Stimulated activated memory B cell treated with anti-CD40 and anti-IgM and Interleukin-4, amounts not matched to agents 10 μg/mL and 1 μg/mL and 100 μg/mL, for 72 hours (primary cell): ENCODE results near the gene TMEM37.

Source experiments
- ATAC-seq: fragments of 150-1000 bp; cut with Tn5 transposase; 2 replicates; pipeline ENCODE4 v1.10.0; 2021
- H3K27ac Mint-ChIP-seq: one replicate; pipeline ENCODE4 v1.8.0; 2022; ENCODE audit warnings: mild to moderate bottlenecking, mixed read lengths
- H3K27me3 Mint-ChIP-seq: one replicate; pipeline ENCODE4 v1.8.0; 2022; ENCODE audit warnings: mixed read lengths
- H3K36me3 Mint-ChIP-seq: one replicate; pipeline ENCODE4 v1.8.0; 2022; ENCODE audit warnings: mixed read lengths
- H3K4me1 Mint-ChIP-seq: one replicate; pipeline ENCODE4 v1.8.0; 2022; ENCODE audit warnings: mixed read lengths
- H3K4me3 Mint-ChIP-seq: one replicate; pipeline ENCODE4 v1.8.0; 2022; ENCODE audit warnings: mild to moderate bottlenecking, moderate library complexity, mixed read lengths
- H3K9me3 Mint-ChIP-seq: one replicate; pipeline ENCODE4 v1.8.0; 2022; ENCODE audit warnings: mixed read lengths

Gene TMEM37

GRCh38 chr2:119474371-119475224, 42.9 kb downstream of the TMEM37 start:
- Mint-ChIP-seq H3K4me3 (no peak overlapping the region), H3K9me3 (no peaks in the 10 kb centered on the region), H3K36me3 (no peaks in the 10 kb centered on the region), H3K27me3 (peaks cover 18% of the 10 kb centered on the region), H3K4me1 (peaks cover 6% of the 10 kb centered on the region), H3K27ac (no peak overlapping the region)
- no peak for ATAC-seq

DNA sequence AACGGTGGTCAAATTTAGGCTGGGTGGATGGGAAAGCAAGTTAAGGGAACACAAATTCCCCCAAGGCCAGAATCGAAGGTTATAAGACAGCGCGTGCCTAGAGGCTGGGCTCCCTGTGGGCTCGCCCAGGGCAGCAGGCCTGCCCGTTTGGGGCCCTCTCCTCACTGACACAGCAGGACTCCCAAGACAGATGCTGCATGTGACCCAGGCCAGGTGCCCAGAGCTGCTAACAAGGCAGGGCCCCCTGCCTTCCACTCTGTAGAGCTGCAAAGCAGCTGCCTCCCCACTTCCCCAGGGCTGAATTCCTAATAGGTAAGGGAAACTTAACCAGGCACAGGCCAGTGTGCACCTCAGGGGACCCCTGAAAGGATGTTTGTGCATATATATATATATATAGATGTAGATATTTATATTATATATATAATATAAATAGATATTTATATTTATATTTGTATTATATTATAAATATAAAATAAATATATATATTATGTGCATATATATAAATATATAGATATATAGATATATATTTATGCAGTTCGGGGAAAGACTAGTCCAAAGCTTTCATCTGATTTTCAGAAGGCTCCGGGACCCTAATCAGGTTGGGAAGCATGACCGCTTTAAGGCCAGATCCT, 43.7 kb downstream of the TMEM37 start:
- ATAC-seq = no peak
- Mint-ChIP-seq H3K27me3 (peaks cover 18% of the 10 kb centered on the region), H3K9me3 (no peaks in the 10 kb centered on the region), H3K4me1 (peaks cover 6% of the 10 kb centered on the region), H3K36me3 (no peaks in the 10 kb centered on the region), H3K27ac (no peak overlapping the region), H3K4me3 (no peak overlapping the region)

DNA sequence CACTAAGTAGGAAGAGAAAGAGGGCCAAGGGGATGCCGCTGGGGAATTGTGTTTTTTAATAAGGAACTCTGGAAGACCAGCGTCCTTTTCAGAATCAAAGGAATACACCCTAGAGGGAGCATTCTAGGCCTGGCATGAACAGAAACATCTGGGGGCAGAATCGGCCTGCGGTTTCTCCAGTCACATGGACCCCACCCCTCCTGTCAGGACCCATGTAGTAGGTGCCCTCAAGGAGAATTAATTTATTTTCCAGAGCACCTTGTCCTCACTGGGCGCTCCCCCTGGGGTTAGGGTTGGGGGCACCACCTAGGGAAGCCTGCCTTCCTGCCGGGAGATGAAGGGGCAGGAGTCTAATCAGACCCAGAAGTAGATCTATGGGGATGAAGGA, 44.2 kb downstream of the TMEM37 start:
- Mint-ChIP-seq H3K36me3 (no peaks in the 10 kb centered on the region), H3K27ac (no peak overlapping the region), H3K4me3 (no peak overlapping the region), H3K9me3 (no peaks in the 10 kb centered on the region), H3K4me1 (peaks cover 6% of the 10 kb centered on the region), H3K27me3 (peaks cover 18% of the 10 kb centered on the region)
- ATAC-seq = no peak

DNA sequence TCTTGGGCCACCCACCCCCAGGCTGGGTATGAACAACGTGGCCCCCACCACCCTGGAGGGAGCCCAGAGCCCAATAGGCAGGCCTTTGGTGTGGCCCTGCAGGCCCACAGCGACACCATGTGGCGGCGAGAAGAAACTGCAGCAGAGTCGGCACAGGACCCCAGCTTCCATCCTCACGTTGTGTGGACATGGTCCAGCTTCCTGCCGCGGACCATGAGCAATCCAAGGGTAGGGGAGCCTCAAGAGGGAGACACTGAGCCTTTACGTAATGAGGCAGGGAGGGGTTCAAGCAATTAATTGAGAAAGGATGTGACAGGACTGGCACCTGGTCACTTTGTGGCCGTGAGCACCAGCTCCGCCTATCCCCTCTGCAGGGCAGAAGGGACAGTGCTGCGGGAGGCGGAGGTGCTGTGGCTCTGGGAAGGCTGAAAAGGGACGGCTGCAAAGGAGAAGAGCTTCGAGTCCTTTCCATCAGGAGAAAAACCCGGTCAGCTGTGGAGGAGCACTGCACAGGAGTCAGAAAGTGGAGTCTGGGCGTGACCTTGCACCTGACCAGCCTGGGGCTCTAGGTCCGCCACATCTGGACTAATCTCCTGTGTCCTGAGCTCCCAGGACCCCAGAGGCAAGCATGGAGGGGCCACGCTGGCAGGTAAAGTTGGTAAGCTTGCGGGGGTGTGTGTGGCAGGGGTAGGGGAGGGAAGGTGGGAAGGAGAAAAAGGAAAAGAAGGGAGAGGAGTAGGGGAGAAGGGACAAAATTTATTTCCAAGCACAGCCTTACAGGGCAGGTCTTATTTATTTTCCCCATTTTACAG, 44.9 kb downstream of the TMEM37 start:
- Mint-ChIP-seq H3K27me3 (peaks cover 20% of the 10 kb centered on the region), H3K9me3 (no peaks in the 10 kb centered on the region), H3K27ac (no peak overlapping the region), H3K4me3 (no peak overlapping the region), H3K4me1 (peaks cover 6% of the 10 kb centered on the region), H3K36me3 (no peaks in the 10 kb centered on the region)
- peak; percentile 42 for ATAC-seq

GRCh38 chr2:119477113-119477505, 45.5 kb downstream of the TMEM37 start:
- H3K27ac Mint-ChIP-seq = no peak overlapping the region
- H3K4me1 Mint-ChIP-seq = peaks cover 6% of the 10 kb centered on the region
- peaks cover 26% of the 10 kb centered on the region for H3K27me3 Mint-ChIP-seq
- H3K36me3 Mint-ChIP-seq = no peaks in the 10 kb centered on the region
- H3K9me3 Mint-ChIP-seq = no peaks in the 10 kb centered on the region
- no peak for ATAC-seq
- no peak overlapping the region for H3K4me3 Mint-ChIP-seq

- H3K27me3 Mint-ChIP-seq = peaks cover 28% of the 10 kb centered on the region
These were observed 46.7 kb downstream of the TMEM37 start for GRCh38 chr2:119478188-119478977.

GRCh38 chr2:119478978-119479295, 47.3 kb downstream of the TMEM37 start:
- H3K4me1 Mint-ChIP-seq = peaks cover 6% of the 10 kb centered on the region
- no peak overlapping the region for H3K27ac Mint-ChIP-seq
- H3K36me3 Mint-ChIP-seq = no peaks in the 10 kb centered on the region
- H3K4me3 Mint-ChIP-seq = no peak overlapping the region
- no peak for ATAC-seq
- H3K27me3 Mint-ChIP-seq = peaks cover 30% of the 10 kb centered on the region
- no peaks in the 10 kb centered on the region for H3K9me3 Mint-ChIP-seq

More at GRCh38 chr2:119478188-119478977, 46.7 kb downstream of the TMEM37 start:
- no peak overlapping the region for H3K4me3 Mint-ChIP-seq
- H3K9me3 Mint-ChIP-seq = no peaks in the 10 kb centered on the region
- H3K36me3 Mint-ChIP-seq = no peaks in the 10 kb centered on the region
- peaks cover 6% of the 10 kb centered on the region for H3K4me1 Mint-ChIP-seq
- no peak overlapping the region for H3K27ac Mint-ChIP-seq
- no peak for ATAC-seq

DNA sequence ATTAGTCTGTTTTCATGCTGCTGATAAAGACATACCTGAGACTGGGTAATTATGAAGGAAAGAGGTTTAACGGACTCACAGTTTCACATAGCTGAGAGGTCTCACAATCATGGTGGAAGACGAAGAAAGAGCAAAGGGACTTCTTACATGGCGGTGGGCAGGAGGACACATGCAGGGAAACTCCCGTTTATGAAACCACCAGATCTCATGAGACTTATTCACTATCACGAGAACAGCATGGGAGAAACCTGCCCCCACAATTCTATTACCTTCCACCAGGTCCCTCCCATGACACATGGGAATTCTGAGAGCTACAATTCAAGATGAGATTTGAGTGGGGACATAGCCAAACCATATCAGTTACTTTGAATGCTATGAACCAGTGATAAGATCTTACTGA, 48.5 kb downstream of the TMEM37 start:
- H3K36me3 Mint-ChIP-seq = no peaks in the 10 kb centered on the region
- H3K4me1 Mint-ChIP-seq = peaks cover 6% of the 10 kb centered on the region
- no peaks in the 10 kb centered on the region for H3K9me3 Mint-ChIP-seq
- no peak overlapping the region for H3K4me3 Mint-ChIP-seq
- no peak overlapping the region for H3K27ac Mint-ChIP-seq
- peaks cover 38% of the 10 kb centered on the region for H3K27me3 Mint-ChIP-seq
- no peak for ATAC-seq

- no peak for ATAC-seq
- no peak overlapping the region for H3K4me3 Mint-ChIP-seq
- peaks cover 43% of the 10 kb centered on the region for H3K27me3 Mint-ChIP-seq
- H3K27ac Mint-ChIP-seq = no peak overlapping the region
- H3K4me1 Mint-ChIP-seq = peaks cover 6% of the 10 kb centered on the region
- H3K9me3 Mint-ChIP-seq = no peaks in the 10 kb centered on the region
- no peaks in the 10 kb centered on the region for H3K36me3 Mint-ChIP-seq
These were observed 49.1 kb downstream of the TMEM37 start for GRCh38 chr2:119480718-119481142.

DNA sequence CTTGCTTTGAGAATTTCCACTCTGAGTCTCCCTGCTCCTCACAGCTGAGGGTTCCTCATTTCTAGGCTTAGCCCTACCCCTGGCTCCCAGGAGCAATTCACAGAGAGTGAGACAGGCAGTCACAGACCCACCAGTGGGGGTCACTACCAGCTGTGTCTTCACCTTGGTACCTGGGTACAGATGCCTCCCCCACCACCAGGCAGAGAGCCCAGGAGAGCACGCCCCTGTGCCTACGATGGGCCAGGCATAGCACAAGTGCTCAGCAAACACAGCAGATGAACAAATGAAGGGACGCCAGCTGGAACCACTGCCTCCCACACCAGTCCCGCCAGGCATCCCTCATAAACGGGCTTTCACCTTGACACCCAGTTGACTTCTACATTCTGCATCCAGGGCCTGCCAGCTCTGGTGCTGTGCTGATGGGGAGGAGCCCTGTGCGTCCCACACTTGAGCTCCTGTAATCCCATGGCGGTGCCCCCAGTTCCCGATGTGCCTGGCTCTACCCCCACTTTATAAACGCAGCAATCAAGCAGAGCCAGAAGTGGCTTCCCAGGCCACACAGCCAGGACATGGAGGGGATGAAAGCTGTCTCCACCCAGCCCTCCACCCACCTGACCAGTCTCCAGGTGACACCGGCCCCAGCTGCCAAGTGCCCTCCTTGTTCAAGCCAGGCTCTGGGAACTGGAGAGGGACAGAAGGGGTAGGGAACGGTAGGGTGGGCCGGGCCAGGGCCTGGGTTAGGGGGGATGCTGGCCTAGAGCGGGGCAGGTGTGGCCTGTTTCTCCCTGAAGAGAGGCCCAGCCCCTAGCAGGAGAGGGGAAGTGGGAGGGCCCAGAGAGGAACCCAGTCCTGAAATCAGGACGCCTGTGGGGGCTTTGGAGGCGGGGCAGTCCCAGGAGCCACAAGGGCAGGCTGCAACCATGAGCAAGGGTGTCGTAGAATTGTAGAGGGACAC, 50.1 kb downstream of the TMEM37 start:
- Mint-ChIP-seq H3K9me3 (no peaks in the 10 kb centered on the region), H3K27ac (no peak overlapping the region), H3K36me3 (no peaks in the 10 kb centered on the region), H3K27me3 (peaks cover 38% of the 10 kb centered on the region), H3K4me3 (no peak overlapping the region), H3K4me1 (no peaks in the 10 kb centered on the region)
- no peak for ATAC-seq

DNA sequence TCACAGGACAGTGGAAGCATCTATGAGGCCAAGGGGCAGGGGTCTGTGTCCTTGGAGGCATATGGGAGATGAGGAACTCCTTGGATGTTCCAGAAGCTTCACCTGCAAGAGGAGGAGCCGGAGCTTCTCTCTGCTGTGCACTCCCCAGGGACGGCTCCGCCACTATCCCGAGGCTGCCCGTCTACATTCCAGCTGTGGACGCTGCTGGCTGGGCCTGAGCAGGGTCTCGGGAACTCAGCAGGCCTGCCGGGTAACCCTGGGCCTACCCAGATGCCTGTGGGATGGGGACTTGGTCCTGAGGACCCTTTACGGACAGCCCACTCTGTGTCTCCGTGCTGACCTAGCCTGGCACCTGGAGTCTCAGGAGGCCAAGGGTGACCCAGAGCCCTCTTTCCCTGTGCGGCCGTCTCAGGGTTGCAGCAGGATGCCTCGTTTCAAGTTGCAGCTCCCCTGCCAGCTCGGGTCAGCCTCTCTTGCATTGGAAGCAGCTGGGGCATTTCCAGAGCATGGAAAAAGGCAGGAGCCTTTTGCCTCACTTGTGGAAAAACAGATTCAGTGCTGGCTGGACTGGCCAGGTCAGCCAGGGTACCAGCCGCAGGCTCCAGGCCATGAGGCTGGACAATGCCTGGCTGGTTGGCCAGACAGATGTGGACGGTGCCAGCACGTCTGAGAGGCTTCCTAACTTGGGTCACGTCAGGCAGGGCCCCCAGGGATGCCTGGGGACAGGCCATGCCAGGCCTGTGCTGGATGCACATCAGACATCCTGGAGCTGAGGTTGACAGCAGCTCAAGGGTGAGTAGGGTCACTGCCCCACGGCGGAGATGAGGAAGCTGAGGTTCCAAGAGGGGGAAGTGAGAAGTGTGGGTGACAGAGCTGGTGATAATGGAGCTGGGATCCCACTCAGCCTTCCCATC, 51.1 kb downstream of the TMEM37 start:
- Mint-ChIP-seq H3K9me3 (no peaks in the 10 kb centered on the region), H3K27ac (no peak overlapping the region), H3K36me3 (no peaks in the 10 kb centered on the region), H3K4me3 (no peak overlapping the region), H3K27me3 (peaks cover 35% of the 10 kb centered on the region), H3K4me1 (no peaks in the 10 kb centered on the region)
- ATAC-seq = peak; percentile 42

DNA sequence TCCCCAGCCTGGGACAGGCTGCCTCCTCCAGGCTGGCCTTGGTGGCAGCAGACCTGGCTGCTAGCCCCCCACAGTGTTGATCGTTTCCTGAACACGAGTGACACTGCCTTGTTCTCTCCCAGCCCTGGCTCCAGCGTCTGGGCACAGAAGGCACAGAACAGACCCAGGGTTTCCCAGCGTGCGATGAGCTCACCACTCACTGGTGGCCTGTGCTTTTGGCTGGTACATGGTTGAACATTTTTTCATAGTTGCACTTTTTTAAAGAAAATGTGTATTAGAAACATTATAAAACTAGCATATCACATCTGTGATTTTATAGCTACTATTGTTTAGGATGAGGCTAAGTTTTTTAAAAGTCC, 51.7 kb downstream of the TMEM37 start:
- Mint-ChIP-seq H3K4me3 (no peak overlapping the region), H3K27me3 (peaks cover 41% of the 10 kb centered on the region), H3K27ac (no peak overlapping the region), H3K36me3 (no peaks in the 10 kb centered on the region), H3K9me3 (no peaks in the 10 kb centered on the region), H3K4me1 (no peaks in the 10 kb centered on the region)
- no peak for ATAC-seq

DNA sequence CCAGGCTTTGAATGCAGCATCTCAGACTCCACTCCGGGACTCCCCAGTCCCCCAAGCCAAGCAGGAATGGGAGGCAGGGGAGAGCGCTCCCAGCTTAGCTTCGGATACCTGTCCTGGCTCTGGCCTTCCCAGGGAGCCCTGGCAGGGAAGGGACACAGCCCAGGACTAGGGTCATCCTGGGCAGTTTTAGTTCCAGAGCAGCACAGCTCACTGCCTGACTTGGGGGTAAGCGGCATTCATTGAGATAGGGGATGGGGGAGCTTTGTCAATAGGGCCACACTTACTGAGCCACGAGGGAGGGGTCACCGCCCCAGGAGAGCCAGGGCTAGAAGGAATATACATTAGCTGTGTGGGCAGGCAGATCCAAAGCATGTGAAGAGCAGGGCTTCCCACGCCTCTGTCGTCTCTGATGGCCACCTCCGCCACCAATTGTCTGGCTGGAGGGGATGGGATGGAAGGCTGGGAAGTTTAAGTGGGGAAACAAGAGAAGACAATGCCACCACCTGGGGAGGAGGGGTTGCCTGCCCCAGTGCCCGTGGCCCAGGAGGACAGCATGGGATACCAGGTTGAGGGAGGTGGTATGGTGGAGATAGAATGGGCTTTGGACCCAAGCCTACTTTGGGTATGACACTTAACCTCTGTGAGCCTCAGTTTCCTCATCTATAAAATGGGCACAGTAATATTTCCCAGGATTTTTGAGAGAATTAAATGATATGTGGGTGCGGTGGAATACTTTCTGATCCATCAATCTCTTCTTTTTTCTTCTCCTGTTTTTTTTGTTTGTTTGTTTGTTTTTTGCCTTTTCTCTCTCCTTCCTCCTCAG, 52.5 kb downstream of the TMEM37 start:
- no peak for ATAC-seq
- Mint-ChIP-seq H3K27me3 (peaks cover 43% of the 10 kb centered on the region), H3K9me3 (no peaks in the 10 kb centered on the region), H3K36me3 (no peaks in the 10 kb centered on the region), H3K4me3 (no peak overlapping the region), H3K27ac (no peak overlapping the region), H3K4me1 (no peaks in the 10 kb centered on the region)
